HepG2 (cell line): ENCODE results near the gene PLCB1. TPM values are rescaled to one million over a fixed set of nuclear protein-coding genes. Genes with fewer than 3 reads are reported as not detected.

Experiments used
- AHDC1 ChIP-seq: sonication (generic); formaldehyde crosslinking; IDR thresholded peaks from 2 replicates; pipeline ENCODE4 v1.5.1; 2020; ENCODE audit warnings: mild to moderate bottlenecking, missing genetic modification reagents, borderline replicate concordance
- FOXO1 ChIP-seq: sonication (generic); formaldehyde crosslinking; IDR thresholded peaks from 2 replicates; pipeline ENCODE4 v1.4.0; 2020; ENCODE audit warnings: missing genetic modification reagents
- FOXP1 ChIP-seq, 2 experiments: fragments of 450-650 bp in 1 of 2; IDR thresholded peaks; 2 replicates each; pipeline ENCODE4 v1.6.1; 2017 to 2018; ENCODE audit warnings: antibody characterized with exemption in 1 of 2
- HCFC1 ChIP-seq: fragments of 150-350 bp; IDR thresholded peaks from 2 replicates; pipeline ENCODE4 v1.6.1; 2014; ENCODE audit warnings: low read depth, low read length
- HDAC2 ChIP-seq: sonication (generic); formaldehyde crosslinking; IDR thresholded peaks from 2 replicates; pipeline ENCODE4 v1.4.0; 2020; ENCODE audit warnings: missing genetic modification reagents
- KLF9 ChIP-seq: IDR thresholded peaks from 2 replicates; pipeline ENCODE4 v1.6.1; 2016; ENCODE audit warnings: low read depth
- RXRB ChIP-seq: IDR thresholded peaks from 2 replicates; pipeline ENCODE4 v1.6.1; 2016; ENCODE audit warnings: borderline replicate concordance, missing genetic modification reagents, missing compliant biosample characterization
- ZGPAT ChIP-seq: IDR thresholded peaks from 2 replicates; pipeline ENCODE4 v1.6.1; 2016; ENCODE audit warnings: mild to moderate bottlenecking
- ZMYM3 ChIP-seq: sonication (generic); formaldehyde crosslinking; IDR thresholded peaks from 2 replicates; pipeline ENCODE4 v1.5.1; 2020; ENCODE audit warnings: mild to moderate bottlenecking, missing genetic modification reagents
- ZMYM4 ChIP-seq: sonication (generic); formaldehyde crosslinking; IDR thresholded peaks from 2 replicates; pipeline ENCODE4 v1.8.1; 2023; ENCODE audit warnings: mild to moderate bottlenecking, missing genetic modification reagents
- ZNF263 ChIP-seq: sonication (generic); formaldehyde crosslinking; IDR thresholded peaks from 2 replicates; pipeline ENCODE4 v1.4.0; 2020; ENCODE audit warnings: missing genetic modification reagents
- ZNF292 ChIP-seq: sonication (generic); formaldehyde crosslinking; IDR thresholded peaks from 2 replicates; pipeline ENCODE4 v1.8.1; 2022; ENCODE audit warnings: mild to moderate bottlenecking, low read depth, missing genetic modification reagents, borderline replicate concordance
- ZNF580 ChIP-seq: IDR thresholded peaks from 2 replicates; pipeline ENCODE4 v1.6.1; 2016; ENCODE audit warnings: low read depth, borderline replicate concordance
- polyA plus RNA-seq, 8 experiments: library from polyadenylated mRNA; depleted of rRNA in 3 of 8; stranded (reverse) in 7 of 8; unstranded in 1 of 8; fragments of >200 nt; fragmentation: Illumina TruSeq in 4 of 8; extraction: Trizol in 4 of 8; gene quantifications; 2 replicates each; pipeline versions ENCODE4 v1.2.1 to v1.2.3, GENCODE V29; 2011 to 2016; ENCODE audit warnings: low read depth in 4 of 8, missing spikeins in 1 of 8, mixed read lengths in 1 of 8; ENCODE audit not compliant: insufficient read depth in 1 of 8
- total RNA-seq, 5 experiments: library from RNA; depleted of rRNA; stranded (reverse); fragments of >200 nt; fragmentation: Illumina TruSeq; extraction: Trizol; gene quantifications; 2 replicates each; pipeline ENCODE4 v1.2.3, GENCODE V29; 2016; ENCODE audit warnings: low read depth in 1 of 5
- TF ChIP-seq, protein P1 (sequence below): sonication (generic); formaldehyde crosslinking; IDR thresholded peaks from 2 replicates; pipeline ENCODE4 v1.5.1; 2020; ENCODE audit warnings: missing genetic modification reagents, mild to moderate bottlenecking, borderline replicate concordance
- TF ChIP-seq, protein P2 (sequence below): IDR thresholded peaks from 2 replicates; pipeline ENCODE4 v1.6.1; 2016; ENCODE audit warnings: missing biosample characterization, missing genetic modification reagents, low read depth

The PLCB1 gene
- total and polyA plus RNA-seq, 2 of the 13 experiments (the other 11 are each of a cell fraction or from before 2014, with no cell fraction given) = 42.4 to 55.9 TPM

- TF ChIP-seq, protein P1, sequence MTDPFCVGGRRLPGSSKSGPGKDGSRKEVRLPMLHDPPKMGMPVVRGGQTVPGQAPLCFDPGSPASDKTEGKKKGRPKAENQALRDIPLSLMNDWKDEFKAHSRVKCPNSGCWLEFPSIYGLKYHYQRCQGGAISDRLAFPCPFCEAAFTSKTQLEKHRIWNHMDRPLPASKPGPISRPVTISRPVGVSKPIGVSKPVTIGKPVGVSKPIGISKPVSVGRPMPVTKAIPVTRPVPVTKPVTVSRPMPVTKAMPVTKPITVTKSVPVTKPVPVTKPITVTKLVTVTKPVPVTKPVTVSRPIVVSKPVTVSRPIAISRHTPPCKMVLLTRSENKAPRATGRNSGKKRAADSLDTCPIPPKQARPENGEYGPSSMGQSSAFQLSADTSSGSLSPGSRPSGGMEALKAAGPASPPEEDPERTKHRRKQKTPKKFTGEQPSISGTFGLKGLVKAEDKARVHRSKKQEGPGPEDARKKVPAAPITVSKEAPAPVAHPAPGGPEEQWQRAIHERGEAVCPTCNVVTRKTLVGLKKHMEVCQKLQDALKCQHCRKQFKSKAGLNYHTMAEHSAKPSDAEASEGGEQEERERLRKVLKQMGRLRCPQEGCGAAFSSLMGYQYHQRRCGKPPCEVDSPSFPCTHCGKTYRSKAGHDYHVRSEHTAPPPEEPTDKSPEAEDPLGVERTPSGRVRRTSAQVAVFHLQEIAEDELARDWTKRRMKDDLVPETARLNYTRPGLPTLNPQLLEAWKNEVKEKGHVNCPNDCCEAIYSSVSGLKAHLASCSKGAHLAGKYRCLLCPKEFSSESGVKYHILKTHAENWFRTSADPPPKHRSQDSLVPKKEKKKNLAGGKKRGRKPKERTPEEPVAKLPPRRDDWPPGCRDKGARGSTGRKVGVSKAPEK (CRISPR knock-in tag) = peak; percentile 34; the same call in 1 of the 2 replicates
- TF ChIP-seq FOXP1 (IDR thresholded peaks at IDR 0.05) (no peak), FOXP1 (CRISPR knock-in tag; IDR thresholded peaks at IDR 0.05) (peak; percentile 81), ZNF580 (CRISPR knock-in tag) (peak; percentile 64; the same call in 1 of the 2 replicates), HDAC2 (CRISPR knock-in tag) (peak; percentile 90), ZNF292 (CRISPR knock-in tag) (peak; percentile 86), RXRB (CRISPR knock-in tag) (peak; percentile 88), FOXO1 (CRISPR knock-in tag) (peak; percentile 79), ZMYM4 (peak; percentile 89), HCFC1 (no peak), KLF9 (0 out of 2 replicates have a peak, but pooled peaks have one; percentile 33), ZNF263 (CRISPR knock-in tag) (no peak), ZGPAT (CRISPR knock-in tag) (peak; percentile 86), AHDC1 (CRISPR knock-in tag) (peak; percentile 95; the same call in 1 of the 2 replicates), ZMYM3 (CRISPR knock-in tag) (peak; percentile 40; the same call in 1 of the 2 replicates)
- TF ChIP-seq, protein P2, sequence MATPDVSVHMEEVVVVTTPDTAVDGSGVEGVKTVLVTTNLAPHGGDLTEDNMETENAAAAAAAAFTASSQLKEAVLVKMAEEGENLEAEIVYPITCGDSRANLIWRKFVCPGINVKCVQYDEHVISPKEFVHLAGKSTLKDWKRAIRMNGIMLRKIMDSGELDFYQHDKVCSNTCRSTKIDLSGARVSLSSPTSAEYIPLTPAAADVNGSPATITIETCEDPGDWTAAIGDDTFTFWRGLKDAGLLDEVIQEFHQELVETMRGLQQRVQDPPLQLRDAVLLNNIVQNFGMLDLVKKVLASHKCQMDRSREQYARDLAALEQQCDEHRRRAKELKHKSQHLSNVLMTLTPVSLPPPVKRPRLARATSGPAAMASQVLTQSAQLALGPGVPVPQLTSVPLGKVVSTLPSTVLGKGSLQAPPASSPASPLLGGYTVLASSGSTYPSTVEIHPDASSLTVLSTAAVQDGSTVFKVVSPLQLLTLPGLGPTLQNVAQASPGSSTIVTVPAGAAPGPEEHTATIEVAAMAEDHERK (CRISPR knock-in tag) = 0 out of 2 replicates have a peak, but pooled peaks have one; percentile 19
Observed at GRCh38 chr20:8363970-8364733, 232.1 kb downstream of the PLCB1 start (continued).
